ENCODE measurements around the gene GSTO1.

- TF ChIP-seq CTCF (conservative IDR thresholded peaks at IDR 0.05; ENCODE audit: low read depth in 2 of 2) = no peak
- TF ChIP-seq EZH2 (IDR thresholded peaks at IDR 0.05; ENCODE audit: low read depth, unreplicated experiment) = no peak
- no peak for TF ChIP-seq NANOG (IDR thresholded peaks at IDR 0.05; ENCODE audit: borderline replicate concordance)
- TF ChIP-seq ZNF331 (CRISPR knock-in tag; IDR thresholded peaks at IDR 0.05; ENCODE audit: low read depth) = no peak
- no peak for TF ChIP-seq CREB1 (CRISPR knock-in tag; IDR thresholded peaks at IDR 0.05; ENCODE audit: low read depth)
- TF ChIP-seq EZH2phosphoT487 (IDR thresholded peaks at IDR 0.05; ENCODE audit: unreplicated experiment) = no peak
- TF ChIP-seq STAT1 (IDR thresholded peaks at IDR 0.05; ENCODE audit: unreplicated experiment) = no peak
- no peak for TF ChIP-seq POLR2AphosphoS5 (IDR thresholded peaks at IDR 0.05; ENCODE audit: low read depth)
- no peak for TF ChIP-seq JUNB (IDR thresholded peaks at IDR 0.05; ENCODE audit: unreplicated experiment)
- no peak for TF ChIP-seq REST (IDR thresholded peaks at IDR 0.05; ENCODE audit: unreplicated experiment)
Observed at GRCh38 chr10:104296687-104297436, 42.2 kb downstream of the GSTO1 start.

Measured in GM23338 (cell line).